HG03064 (cell line): ENCODE measurements around the gene R3HCC1L.

Experiments used
- ATAC-seq: cut with Tn5 transposase; IDR thresholded peaks from one replicate; pipeline ENCODE4 v1.9.1; 2021; ENCODE audit warnings: low read depth; ENCODE audit not compliant: unreplicated experiment

The R3HCC1L gene

DNA sequence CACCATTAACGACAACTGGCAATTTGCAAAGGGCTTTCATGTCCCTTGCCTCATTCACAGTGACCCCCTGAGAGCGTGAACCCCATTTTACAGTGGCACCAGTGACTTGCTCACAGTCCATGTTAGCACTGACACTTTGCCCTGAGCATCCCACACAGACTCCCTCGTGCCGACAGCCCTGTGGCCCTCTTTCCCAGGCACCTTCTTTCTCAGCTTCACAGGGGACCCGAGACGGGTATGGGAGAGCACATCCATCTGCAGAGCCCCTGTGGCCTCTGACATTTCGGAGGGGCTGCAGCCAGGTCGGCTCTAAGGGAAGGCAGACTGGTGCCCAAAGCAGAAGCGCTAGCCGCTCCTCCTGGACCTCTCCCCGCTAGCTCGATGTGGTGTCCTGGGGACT, 122.7 kb downstream of the R3HCC1L start:
- no peak for ATAC-seq

- no peak for ATAC-seq
Observed at GRCh38 chr10:98257961-98258360, 123.5 kb downstream of the R3HCC1L start.

DNA sequence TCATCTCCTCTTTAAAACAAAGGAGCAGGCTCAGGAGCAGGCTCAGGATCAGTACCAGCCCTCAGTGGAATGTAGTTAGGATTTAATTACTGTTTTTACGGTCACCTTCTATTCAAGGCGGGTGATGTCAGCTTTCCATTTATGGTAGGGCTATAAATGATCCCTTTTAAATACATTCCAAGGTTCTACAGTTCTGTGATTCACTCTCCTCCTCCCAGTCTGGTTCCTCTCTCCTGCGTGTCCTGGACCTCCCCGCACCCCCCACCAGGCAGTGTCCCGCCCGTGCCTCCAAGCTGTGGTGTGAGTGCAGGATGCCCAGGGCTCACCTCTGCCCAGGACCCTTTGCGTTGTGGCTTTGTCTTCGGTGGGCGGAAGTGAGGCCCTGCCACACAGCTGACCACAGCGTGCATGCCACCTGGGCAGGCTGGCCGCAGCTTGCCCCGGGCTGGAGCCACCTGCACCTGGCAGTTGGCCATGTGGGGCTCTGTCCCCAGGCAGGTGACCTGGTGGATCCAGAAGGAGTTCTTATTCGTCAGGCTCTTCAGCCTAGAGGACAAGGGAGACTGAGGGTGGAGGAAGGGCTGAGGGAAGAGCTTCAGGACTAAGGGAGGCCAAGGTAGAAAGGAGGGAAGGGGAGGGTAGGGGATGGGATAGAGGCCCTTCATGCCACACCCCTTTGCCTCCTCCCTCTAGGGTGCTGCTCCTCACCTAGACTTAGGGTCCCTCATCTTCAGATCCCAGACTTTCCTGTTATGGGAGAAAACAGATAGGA, 124.4 kb downstream of the R3HCC1L start:
- ATAC-seq: no peak

DNA sequence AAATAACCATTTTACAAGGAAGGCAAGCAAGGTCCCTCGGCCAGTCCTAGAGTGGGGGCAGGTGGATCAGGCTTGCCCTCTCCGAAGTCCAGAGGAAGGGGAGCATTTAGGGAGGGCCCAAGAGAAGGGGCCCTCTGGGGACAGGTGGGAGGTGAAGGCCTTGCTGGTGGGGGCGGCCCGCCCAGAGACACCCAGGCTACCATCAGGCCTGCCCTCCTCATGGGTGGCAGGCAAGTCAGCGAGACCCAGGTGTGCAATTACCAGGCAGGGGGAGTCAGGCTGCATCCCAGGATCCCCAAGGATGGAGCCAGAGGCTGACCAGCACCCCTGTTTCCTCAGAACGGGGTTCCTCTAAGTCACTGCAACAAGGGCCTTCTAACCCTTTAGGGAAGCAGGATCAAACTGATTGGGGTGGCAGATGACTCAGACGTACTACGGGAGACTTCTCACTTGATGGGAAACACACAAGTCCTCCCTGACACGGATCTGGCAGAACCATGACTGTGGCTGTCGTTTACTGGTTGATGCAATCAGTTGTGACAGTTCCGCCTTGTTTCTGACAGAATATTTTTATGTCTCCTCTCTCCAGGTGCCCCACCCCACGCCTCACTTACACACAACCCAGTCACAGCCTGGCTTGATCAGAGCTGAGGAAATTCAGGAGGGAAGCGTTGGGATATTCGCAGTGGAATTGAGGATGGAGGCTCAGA, 125.3 kb downstream of the R3HCC1L start:
- no peak for ATAC-seq

DNA sequence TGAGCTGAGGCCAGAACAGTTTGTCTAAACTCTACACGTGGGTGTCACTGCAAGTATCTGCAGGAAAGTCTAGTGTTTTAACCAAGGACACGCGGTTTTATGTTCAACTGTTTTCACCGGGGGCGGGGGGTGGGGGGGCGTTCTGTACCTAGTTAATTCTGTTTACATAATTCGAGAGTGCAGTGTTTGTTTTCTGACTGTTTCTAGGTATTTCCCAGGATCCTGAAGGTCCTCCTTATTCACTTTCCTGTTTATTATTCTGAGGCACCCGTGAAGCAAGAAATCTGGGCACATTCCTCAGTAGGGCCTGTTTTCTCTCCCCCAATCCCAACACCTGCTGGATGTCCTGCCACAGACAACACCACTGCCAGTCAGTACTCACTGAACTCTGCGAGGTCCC, 125.9 kb downstream of the R3HCC1L start:
- ATAC-seq: no peak

GRCh38 chr10:98260752-98261151, 126.3 kb downstream of the R3HCC1L start:
- ATAC-seq: no peak

GRCh38 chr10:98261436-98262277, 127.2 kb downstream of the R3HCC1L start:
- ATAC-seq: no peak

DNA sequence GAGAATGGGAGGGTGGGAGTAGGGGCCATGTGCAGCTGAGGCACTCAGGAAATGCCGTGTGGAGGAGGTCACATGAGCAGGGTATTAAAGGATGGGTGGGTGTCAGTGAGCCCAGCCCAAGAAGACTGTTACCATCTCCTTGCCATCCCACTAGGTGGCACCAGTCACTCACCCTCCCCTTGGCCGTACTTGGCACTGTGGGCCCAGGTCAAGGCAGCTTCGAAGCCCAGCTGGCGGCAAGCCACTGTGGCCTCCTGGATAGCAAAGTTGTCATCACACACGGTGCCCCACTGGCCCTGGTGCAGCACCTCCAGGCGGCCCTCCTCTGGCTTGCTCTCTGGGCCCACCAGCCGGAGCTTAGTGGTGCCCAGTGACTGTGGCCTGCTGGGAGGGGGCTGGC, 128.1 kb downstream of the R3HCC1L start:
- ATAC-seq: no peak

GRCh38 chr10:98263088-98263487, 128.6 kb downstream of the R3HCC1L start:
- no peak for ATAC-seq

DNA sequence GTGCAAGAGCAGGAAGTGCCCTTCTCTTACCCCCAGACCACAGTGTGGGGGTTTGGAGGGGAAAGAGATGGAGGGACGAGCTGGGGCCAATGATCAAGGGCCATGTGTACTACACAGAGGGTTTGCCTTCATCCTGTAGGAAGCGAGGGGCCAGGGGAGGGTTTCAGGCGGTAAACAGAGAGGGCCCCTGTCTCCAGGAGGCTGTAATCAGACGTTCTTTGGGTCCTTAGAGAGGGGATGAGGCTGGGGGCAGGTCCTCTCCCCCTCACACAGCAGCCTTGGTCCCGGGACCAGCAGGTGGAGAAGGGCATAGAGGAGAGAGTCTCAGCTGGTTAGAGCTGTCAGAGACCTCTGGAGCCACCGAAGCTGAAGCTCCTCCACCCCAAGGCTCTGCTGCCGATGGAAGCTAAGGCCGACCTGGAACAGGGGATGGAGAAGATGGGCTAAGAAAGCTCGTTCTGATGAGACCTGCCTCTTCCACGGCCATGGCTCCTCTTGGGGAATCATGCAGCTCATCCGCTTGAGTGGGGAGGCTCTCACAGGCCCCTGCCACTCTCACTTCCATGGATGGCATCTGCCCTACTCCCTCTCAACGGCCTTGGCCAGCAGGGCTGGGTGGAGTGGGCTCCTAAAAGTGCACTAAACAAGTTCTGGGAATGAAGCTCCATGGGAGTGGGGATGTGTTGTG, 130.1 kb downstream of the R3HCC1L start:
- no peak for ATAC-seq

- no peak for ATAC-seq
Observed at GRCh38 chr10:98265403-98266378, 131.2 kb downstream of the R3HCC1L start.

GRCh38 chr10:98266647-98267046, 132.2 kb downstream of the R3HCC1L start:
- ATAC-seq: no peak

- no peak for ATAC-seq
Observed at GRCh38 chr10:98267069-98267893, 132.8 kb downstream of the R3HCC1L start.

DNA sequence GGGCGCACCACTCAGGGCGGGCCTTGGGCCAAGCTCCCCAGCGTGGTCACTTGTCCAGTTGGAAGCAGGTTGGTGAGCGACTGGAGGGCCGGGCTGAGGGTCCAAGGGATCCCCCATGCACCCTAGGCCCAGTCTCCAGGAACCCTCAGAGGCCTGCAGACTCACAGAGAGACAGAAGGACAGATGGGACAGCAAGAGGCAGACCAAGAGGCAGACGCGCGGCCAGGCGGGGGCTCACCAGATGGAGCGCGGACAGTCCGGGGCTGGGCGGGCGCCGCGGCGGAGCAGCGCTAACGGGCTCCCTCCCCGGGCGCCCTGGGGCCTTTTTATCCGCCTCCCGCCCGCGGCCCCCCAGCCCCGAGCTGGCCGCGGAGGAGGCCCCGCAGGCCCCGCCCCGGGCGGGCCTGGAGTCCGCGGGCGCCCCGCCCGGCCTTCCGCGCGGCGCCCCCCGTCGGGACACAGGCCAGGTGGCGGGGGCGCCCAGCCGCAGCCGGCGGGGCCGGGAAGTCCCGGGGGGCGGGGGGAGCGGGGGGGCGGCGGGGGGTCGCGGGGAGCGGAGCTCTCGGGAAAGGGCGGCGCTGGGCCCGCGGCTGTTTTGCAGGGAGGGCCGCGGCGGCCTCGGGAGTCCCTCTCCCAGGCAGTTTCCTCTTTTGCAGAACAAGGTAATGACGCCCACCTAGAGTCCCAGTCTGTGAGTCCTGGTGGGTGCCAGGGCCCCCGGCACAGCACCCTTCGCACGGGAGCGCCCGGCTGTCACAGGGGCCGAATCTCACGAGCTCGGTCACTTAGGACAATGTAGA, 133.6 kb downstream of the R3HCC1L start, which contains the start of gene LOXL4:
LOXL4 (minus strand) TSS at position 301 of the 800 bp plus-strand sequence. CDS start 5,175 bp downstream, outside the sequence.
- ATAC-seq: no peak

DNA sequence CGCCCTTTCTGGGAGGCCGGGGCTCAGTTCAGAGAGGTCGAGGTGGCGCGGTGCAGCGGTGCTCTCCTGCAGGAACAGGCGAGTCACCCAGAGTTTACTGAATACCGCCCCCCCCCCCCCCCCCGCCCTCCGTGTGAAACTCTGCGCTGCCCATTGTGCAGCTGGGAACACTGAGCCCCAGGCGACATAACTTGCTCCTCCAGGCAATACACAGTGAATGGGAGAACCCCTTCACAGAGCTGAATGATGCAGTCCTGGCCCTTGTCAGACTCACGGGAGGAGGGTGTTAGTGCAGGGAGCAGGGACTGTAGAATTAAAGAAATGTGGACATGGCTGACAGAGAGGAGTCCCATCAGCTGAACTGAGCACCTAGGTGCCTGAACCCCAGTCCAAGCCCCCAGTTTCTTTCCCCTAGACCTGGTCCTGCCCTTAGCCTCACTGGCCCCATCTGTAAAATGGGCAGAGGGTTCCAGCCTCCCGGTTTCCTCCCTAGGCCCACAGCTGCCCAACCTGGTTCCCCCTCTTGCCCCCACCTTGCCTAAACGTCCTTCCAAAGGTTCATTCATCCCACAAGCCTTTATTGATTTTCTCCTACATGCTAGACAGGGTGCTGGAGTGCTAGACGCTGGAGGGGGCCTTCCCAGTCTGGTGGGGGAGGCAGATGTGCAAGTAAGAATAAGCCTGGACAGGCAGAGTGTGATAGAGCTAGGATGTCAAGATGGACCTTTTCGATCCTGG, 134.4 kb downstream of the R3HCC1L start:
- no peak for ATAC-seq

DNA sequence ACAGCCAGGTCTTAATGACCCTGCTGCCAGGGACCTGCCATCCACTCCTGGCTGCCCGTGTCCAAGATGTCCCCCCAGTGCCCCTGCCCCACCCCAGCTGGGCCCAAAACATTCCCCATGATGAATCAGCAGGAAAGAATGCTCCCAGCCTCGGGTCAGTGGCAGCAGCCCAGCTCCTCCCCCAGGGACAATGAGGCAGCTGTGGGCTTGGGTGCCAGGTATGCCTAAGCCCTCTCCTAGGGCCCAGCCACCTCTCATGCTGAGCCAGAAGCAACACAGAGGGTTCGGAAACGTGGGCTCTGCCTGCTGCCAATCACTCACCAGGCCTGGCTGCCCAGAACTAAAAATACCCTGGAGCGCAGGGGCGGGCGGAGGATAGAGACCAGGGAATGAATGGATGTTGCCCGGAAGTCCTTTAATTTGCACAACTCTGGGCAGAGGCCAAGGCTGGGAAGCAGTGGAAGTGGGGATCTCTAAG, 135.0 kb downstream of the R3HCC1L start:
- no peak for ATAC-seq
